ENCODE data around the gene PACS2.
"Not testable (repeated sequence)": the region's sequence is repeated elsewhere in the genome, so short reads cannot be mapped to it uniquely, and the experiment has no call there.

Gene PACS2

DNA sequence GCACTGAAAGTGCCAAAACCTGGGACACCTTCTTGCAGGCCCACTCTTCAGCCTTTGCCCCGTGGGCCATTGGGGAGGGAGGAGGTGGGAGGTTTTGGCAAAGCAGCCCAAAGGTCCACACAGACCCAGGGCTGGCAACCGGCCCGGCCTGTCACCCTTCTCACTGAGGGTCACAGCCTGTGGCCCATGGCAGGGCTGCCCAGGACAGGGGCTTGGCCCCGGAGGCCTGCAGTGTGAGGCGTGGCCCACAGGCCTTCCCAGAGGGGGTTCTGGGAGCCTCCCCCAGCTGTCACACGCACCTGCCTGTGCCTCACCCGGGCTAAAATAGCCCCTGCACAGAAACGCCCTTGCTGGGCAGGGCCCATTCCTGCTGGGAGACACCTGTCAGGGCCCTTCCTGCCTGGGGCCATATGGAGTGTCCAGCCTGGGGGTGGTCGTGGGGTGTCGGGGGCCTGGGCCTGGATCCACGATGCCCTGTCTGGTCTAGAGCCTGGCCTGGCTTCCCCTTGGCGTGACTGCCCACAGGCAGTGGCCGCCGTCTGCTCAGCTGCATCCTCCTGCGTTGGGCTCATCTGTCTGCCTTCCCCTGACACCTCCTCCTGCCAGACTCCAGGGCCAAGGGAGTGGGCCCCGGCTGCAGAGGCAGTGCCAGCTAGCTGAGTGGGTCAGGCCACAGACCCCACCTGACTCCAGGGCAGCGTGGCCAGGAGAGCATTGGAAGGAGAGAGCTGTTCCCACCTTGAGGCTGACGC is 19.2 kb downstream of the PACS2 start:
- DNase-seq, result no peak

DNA sequence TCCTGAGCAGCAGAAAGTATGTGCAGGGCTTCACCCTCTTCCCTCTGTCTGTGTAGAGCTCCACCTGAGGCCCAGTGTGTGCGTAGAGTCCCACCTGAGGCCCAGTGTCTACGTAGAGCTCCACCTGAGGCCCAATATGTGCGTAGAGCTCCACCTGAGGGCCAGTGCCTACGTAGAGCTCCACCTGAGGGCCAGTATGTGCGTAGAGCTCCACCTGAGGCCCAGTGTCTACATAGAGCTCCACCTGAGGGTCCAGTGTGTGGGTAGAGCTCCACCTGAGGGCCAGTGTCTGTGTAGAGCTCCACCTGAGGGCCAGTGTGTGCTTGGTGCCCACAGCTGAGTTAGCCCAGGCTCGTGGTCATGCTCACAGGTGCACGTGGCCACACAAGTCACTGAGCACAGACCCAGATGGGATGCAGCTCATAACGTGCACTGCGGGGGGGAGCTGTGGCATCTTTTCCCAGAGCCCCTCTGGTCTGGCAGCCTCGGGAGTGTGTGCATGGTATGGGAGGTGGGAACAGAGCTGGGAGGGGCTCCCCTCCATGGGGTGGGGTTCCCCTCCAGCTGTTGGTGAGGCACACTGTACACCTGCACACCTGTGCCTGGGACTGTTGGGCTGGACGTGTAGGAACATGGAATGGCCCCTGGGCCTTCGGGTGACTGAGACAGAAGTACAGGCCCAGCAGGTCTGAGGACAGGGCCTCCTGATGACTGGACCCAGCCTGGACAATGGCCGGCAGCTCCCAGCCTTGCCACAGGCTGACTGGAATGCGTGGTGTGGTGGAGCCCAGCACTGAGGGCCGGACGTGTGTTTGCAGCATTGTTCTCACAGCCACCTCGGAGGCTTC is 20.1 kb downstream of the PACS2 start:
- no peak for DNase-seq

DNA sequence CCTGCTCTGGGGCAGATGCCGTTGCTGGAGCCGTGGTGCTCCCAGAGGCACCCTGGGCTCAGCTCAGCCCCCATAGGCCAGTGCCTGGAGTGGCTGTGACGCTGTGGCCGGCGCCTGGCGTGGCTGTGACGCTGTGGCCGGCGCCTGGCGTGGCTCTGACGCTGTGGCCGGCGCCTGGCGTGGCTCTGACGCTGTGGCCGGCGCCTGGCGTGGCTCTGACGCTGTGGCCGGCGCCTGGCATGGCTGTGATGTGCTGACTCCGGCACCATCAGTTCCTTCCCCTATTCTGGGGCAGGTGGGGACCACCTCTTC is 20.6 kb downstream of the PACS2 start:
- not testable (repeated sequence) for DNase-seq

DNA sequence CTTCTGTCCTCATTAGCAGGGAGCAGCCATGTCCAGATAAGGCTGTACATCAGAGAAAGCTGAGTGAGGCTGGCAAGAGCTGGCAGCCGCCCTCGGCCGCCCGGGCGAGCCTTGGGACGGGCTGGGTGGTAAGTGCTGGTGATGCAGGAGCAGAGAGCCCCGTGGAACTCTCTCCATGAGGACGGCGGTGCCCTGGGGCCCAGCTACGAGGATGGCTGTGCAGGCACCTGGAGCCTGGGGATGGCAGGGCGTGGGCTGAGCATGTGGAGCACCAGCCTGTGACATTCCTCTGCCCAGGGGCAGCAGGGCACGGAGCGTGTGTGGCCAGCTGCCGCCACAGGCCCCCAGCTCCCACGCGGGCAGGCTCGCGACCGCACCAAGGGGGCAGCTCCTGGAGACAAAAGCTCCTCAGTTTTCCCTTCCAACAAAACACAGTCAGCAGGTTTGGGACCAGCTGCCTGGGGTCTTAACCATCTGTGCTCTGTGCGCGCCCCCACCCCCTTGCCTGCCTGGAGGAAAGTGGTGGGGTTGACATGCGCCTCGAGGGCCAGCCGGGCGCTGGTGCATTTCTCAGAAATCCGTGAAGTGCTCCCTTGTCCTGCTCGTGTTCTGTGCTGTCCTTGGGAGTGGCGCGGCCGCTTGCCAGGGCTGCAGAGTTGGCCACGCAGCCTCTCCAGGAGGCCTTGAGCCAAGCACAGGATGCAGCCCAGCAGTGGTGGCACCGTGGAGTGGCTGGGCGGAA is 21.4 kb downstream of the PACS2 start:
- DNase-seq, result no peak

DNA sequence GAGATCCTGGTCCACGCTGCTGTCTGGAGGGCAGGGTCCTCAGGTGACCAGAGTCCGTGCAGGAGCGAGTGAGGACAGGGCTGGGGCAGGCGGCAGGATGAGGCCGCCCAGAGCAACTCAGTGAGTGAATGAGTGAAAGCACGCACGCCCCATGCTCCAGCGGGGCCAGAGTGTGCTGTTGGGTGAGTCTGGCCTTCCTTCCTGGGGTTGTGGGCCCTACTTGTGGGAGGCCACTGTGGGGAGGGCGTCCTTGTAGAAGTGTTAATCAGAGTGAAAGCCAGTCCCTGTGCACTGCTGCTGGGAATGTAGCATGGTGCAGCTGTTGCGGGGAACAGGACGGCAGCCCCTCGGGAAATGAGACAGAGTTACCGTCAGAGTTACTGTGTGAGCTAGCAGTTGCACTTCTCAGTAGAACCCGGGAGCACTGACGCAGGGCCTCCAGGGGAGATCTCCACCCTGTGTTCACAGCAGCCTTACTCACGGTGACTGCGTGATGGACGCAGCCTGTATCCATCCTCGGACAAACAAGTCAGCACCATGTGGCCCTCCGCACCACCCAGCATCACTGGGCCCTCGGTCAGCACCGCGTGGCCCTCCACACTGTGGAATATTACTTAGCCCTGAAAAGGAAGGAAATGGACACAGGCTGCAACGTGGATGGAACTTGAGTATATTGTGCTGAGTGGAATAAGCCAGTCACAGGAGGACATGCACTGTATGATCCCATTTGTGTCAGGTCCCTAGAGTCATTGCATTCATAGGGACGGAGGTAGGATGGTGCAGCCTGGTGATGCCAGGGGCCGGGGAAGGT is 22.1 kb downstream of the PACS2 start:
- no peak for DNase-seq

DNA sequence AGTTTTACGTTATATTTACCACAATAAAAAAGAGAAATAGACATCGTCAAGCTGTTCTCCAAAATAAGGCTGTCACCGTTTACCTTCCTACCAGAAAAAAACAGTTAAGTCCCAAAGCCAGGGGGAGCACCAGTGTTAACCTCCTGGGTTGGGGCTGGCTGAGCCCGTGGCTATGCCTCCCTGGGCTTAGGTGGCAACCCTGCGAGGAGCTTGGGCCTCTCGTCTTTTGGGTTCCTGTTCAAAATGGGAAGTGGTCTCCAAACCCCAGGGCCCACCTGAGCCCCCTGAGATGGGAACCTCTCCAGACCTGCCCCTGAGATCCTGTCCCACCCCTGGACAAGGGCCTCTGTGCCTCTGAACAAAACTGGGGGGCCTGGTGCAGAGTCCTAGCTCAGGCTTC is 22.9 kb downstream of the PACS2 start:
- DNase-seq, result no peak

DNA sequence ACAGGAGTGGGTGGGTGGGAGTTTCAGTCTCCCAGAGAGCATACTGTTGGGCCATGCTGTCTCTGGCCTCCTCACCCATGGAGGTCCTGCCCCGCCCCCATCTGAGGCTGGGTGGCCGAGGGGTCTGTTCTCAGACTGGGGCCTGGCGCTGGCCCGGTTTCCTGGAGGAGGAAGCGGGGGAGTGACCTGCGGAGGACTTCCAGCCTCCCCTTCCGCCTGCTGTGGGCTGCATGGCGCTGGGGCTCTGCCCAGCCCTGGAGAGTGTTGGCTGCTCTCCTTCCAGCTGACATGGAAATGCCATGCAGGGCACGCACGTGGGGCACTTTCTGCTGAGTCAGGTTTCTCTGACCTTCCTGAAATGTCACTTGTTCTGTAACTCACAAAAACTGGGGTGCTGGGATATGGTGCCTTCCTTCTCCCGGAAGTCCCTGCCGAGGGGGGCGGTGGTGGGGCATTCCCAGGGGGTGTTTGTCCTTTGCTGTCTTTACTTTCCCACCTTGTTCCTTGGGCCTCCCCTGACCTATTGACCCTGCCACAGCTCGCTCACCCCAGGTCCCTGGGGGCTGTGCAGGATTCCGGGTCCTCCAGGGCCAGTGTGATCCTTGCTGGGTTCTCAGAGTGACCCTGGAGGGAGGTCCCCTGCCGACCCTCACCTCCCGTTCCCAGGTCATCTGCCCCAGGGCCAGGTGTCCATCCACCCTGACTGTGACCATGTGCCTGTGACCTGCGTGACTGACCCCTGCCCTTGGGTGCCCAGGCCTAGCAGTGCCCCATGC is 23.6 kb downstream of the PACS2 start:
- DNase-seq, result no peak

DNA sequence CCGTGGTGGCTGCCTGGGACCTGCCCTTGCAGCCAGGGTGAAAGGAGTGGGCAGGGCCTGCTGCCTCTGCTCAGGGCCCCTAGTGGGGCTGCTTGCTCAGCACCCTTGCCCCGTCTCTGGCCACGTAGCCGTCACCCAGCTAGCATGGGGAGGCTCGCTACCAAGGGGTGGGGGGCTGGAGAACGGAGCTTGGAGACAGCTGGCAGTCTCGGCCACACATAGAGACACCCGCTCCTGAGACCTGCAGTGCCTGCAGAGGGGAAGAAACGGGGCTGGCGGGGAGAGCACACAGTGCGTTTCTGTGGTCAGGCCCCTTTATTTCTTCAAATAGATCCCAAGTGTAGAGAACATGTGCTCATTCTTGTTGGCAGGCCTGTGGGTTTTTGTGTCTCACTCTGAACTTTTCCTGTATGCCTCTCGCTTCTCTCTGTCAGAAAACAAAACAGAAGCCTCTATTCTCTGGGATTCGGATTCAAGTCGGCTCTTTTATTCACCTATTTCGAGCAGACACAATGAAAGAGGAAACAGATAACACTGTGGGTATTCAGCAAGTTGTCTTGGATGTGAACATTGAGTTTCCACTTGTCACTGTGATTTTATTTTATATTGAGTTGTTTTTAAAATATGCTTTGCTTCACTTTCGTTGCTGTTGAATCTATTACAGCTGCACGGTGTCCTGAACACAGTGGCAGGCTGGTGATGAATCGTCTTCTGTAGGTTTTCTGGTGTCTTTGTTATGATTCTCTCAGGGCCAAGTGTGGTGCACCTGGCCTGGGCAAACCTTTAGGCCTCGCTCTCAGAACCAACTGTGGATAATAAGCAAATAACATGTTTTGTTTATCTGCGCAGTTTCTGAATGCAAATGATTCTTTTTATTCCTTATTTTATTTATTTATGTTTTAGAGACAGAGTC is 26.5 kb downstream of the PACS2 start:
- DNase-seq, result no peak

DNA sequence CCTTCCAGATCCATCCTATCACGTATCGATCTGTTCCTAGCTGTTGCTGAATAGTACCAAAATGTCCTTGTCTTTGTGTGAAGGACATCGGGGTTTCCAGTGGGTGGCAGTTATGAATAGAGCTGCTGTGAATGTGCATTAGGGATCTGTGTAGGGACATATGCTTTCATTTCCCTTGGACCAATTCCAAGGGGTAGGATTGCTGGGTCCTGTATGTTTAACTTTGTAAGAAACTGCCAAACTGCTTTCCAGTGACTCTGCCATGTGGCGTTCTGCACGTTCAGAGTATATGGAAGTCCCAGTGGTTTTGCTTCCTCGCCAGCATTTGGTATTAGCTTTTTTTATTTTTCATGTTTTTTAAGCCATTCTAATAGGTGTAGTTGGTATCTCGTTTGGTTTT is 28.6 kb downstream of the PACS2 start:
- peak; percentile 41 to 90 for DNase-seq

DNA sequence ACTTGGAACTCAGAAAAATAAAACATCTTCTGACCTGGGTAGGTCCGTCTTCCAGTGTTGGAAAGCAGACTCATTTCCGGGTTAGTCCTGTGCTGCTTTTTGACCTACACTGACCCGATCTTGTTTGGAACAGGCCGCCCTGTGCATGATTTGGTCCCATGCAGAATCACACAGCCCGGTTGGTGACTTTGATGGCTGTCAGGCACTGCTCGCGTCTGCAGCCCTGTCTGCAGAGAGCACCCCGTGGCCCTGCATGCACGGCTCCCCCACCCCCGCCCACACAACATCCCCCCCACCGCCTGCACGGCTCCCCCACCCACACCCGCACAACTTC is 31.6 kb downstream of the PACS2 start:
- DNase-seq, result no peak

DNA sequence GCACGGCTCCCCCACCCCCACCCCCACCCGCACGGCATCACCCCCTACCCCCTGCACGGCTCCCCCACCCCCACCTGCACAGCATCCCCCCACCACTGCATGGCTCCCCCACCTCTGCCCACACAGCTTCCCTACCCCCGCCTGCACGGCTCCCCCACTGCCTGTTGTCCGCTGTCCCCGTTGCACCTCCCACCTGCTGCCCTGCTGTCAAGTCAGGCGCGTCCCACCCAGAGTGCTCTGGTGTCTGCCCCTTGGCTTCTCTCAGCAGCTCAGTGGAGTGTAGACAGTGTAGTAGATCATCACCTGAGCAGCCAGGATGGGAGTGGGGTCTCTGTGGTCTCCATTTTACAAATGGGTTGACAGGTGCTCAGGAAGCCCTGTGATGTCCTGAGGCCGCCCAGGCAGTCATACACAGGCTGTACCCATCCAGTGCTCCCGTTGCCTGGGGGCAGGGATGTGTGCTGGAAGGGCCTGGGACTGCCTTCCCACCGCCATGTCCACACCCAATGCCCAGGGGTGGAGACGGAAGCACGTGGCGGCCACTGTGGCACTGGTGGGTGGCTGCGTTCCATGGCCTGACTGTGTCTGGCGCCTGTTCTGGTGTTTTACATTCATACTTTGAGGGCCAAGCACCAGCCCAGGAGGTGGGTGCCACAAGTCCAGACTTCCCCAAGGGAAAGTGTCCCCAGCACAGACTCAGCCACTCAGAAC is 32.5 kb downstream of the PACS2 start:
- no peak for DNase-seq

DNA sequence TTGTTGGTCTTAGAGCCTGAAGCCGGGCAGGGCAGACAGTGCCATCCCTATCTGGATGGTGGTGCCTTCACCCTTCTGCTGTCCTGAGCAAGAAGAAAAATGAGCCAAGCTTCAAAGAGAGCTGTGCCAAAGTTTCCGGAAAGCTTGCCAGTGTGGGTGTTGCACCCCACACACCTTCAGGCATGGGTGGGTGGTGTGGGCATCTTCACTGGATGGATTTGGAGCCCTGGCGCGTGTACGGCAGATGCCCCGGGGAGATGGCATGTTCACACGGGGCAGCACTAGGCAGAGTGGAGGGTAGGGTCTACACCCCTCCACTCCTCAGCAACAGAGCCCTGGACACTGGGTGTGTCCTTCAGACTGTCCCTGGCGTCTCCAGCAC is 33.0 kb downstream of the PACS2 start:
- DNase-seq, result no peak

DNA sequence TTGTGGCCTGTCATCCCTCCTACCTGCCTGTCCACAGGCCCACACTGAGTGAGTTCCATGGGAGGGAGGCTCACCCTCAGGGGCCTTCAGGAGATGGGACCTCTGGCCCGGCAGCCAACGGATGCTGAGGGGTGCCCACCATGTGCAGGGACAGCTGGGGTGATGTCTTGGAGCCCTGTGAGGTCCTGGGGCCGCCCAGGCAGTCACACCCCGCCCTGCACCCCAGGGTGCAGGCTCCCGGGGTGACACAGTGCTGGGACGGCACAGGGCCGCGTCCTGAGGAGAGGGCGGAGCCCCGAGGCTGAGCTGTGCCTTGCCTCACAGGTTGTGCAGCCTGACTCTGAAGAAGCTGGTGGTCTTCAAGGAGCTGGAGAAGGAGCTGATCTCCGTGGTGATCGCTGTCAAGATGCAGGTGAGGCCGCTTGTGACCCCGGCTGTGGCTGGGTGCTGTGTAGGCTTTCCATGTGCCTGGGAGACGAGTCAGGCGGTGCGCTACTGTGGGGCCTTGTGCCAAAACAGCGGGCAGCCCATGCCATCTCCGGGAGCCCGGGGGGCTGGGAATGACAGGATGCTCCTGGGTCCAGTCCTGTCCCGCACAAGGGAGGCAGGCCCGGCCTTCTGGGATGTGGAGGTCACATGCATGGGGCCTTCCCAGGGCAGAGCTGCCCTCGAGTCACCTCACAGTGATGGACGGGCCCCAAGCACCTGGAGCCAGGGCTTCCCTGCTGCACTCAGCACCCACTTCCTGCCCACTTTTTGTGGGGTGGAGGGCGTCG is 33.8 kb downstream of the PACS2 start:
- DNase-seq, result no peak

DNA sequence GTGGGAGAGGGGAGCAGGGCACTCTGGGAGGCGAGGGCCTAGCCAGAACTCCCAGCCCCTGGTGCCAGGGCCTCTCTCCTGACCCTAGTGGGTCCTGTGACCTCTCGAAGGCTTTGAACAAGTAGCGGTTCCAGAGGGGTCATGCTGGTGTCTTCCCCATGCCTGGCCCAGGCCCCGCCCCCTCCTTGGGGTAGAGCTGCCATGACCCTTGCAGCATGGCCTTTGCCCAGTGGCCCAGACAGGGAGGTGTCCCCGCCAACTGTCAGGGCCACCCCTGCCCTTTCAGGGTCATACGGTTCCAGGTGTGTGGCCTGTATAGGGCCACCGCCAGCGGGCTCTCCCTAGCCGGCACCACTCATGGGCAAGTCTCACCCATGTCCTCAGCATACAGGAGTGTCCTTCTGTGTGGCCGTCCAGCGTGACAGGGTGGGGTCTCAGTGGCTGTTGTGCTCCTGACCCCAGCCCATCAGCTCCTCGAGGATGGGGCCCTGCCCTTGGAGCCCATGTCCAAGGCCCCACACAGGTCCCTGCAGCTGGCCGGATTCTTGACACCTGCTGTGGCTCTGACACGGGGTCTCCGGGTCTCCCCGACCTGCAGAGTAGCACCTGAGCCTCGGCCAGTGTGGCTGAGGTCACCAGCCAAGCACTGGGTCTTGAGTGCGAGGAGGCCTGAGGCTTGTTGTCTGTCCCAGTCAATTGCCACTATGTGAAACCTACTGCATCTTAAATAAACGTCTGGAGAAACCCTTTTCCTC is 34.6 kb downstream of the PACS2 start:
- DNase-seq, result no peak

DNA sequence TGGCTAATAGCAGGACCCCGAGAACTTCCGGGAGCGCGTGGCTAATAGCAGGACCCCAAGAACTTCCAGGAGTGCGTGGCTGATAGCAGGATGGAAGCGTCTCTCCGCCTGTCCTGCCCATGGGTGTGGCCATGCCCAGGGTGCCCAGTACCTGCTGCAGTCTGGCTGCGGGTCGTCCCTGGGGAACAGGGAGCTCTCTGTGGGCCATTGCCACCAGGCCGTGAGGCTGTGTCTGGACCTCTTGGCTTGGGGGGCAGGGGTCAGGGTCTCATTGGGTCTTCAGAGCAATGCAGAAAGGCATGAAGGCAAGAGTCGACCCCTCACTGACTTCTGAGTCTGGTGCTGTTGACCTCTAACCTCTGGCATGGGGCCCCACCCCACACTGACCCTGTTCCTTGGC is 35.4 kb downstream of the PACS2 start:
- DNase-seq, result no peak

DNA sequence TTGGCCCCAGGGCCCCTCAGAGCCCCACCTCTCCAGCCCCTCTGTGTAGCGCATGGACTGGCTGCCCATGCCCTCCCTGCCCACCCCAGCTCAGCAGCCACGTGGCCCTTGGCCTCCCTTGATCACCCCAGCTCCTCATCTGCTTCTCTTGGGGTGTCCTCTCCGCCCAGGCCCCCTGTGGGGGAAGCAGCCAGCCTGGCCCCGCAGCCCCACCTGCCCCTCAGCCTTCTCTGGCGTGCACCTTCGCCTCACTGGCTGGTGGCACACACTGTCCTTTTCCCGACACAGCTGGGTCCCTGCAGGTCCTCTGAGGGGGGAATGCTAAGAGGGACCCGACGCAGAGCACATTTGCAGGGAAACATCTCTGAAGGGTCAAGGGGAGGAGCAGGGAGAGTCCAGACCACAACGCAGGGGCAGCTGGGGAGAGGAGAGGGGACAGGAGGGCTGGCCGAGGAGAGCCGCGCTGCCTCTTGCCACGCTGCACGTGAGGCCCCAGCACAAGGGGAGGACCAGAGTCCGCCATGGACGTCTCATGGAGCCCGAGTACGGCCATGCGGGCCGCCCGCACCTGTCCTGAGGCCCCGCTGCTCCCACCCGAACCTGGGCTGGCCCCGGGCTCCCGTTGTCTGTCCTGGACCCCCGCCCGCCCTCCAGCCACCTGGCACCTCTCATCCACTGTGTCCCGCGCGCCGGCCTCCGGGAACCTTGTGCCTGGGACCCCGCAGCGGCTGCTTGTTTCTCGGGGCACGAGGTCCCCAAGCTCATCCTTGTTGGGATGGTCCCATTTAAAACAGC is 36.1 kb downstream of the PACS2 start:
- no peak for DNase-seq

DNA sequence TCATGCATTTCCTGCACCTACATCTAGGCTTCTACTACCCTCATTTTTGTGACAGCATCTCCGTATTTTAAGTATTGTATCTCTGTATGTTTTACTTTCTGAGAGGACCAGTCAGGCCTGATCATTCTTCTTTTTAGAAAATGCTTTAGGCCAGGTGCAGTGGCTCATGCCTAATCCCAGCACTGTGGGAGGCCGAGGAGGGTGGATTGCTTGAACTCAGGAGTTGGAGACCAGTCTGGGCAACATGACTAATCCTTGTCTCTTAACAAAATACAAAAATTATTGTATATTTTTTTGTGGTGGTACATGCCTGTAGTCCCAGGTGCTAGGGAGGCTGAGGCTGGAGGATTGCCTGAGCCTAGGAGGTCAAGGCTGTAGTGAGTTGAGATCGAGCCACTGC is 36.9 kb downstream of the PACS2 start:
- DNase-seq, result no peak
